GM08714 (cell line): ENCODE results near the gene ARF6.

Source experiments
- H3K4me3 ChIP-seq: fragments of 200-500 bp; sonication (Bioruptor generic); 2 replicates; pipeline ENCODE4 v1.5.1; 2014; ENCODE audit warnings: mild to moderate bottlenecking, low read length, inconsistent platforms
- ZNF274 ChIP-seq: IDR thresholded peaks from 2 replicates; pipeline ENCODE4 v1.6.1; 2012; ENCODE audit warnings: mild to moderate bottlenecking, low read depth, low read length

The ARF6 gene

GRCh38 chr14:49892636-49893308 is at the start of gene ARF6:
ARF6 (plus strand) TSS chr14:49893082; CDS start chr14:49893737, 655 bp downstream.
- TF ChIP-seq ZNF274 = no peak
- peak within 1 kb of the TSS; percentile 94 for H3K4me3 ChIP-seq

- no peak overlapping the region for H3K4me3 ChIP-seq
- TF ChIP-seq ZNF274 = no peak
Observed at GRCh38 chr14:49849213-49849847, 43.6 kb upstream of the ARF6 start.

GRCh38 chr14:49851813-49852212 is 41.1 kb upstream of the ARF6 start:
- TF ChIP-seq ZNF274 = no peak
- H3K4me3 ChIP-seq = peak overlapping the region; percentile 87

- H3K4me3 ChIP-seq = peak within 1 kb of the TSS; percentile 87
- TF ChIP-seq ZNF274 = no peak
Observed at GRCh38 chr14:49852301-49853157, 40.4 kb upstream of the ARF6 start, which contains the start of gene NEMF. NEMF (minus strand) TSS chr14:49852788; CDS start chr14:49852753, 35 bp downstream.

- peak overlapping the region; percentile 87 for H3K4me3 ChIP-seq
- no peak for TF ChIP-seq ZNF274
Observed at GRCh38 chr14:49853158-49853477, 39.8 kb upstream of the ARF6 start.

GRCh38 chr14:49853572-49854375 is 39.1 kb upstream of the ARF6 start:
- H3K4me3 ChIP-seq = peak overlapping the region; percentile 87
- no peak for TF ChIP-seq ZNF274

- no peak for TF ChIP-seq ZNF274
- H3K4me3 ChIP-seq = no peak overlapping the region
Observed at GRCh38 chr14:49857427-49858003, 35.4 kb upstream of the ARF6 start.

GRCh38 chr14:49858383-49858782 is 34.5 kb upstream of the ARF6 start:
- no peak for TF ChIP-seq ZNF274
- no peak overlapping the region for H3K4me3 ChIP-seq

- TF ChIP-seq ZNF274 = no peak
- peak overlapping the region; percentile 86 for H3K4me3 ChIP-seq
Observed at GRCh38 chr14:49860988-49861698, 31.7 kb upstream of the ARF6 start.

- no peak for TF ChIP-seq ZNF274
- peak overlapping the region; percentile 86 for H3K4me3 ChIP-seq
Observed at GRCh38 chr14:49861699-49862088, 31.2 kb upstream of the ARF6 start.

GRCh38 chr14:49862089-49862673 is 30.7 kb upstream of the ARF6 start:
- TF ChIP-seq ZNF274 = no peak
- peak overlapping the region; percentile 86 for H3K4me3 ChIP-seq

- TF ChIP-seq ZNF274 = no peak
Observed at GRCh38 chr14:49863487-49864281, 29.2 kb upstream of the ARF6 start.

More at GRCh38 chr14:49863487-49864281, 29.2 kb upstream of the ARF6 start:
- H3K4me3 ChIP-seq = peak overlapping the region; percentile 95
